GM12891 (cell line): ENCODE data around the gene NOTCH1.

Source experiments
- POLR2A ChIP-seq: IDR thresholded peaks from 2 replicates; pipeline ENCODE4 v1.6.1; 2011; ENCODE audit warnings: low read depth, low read length, control low read depth
- POLR2AphosphoS5 ChIP-seq: IDR thresholded peaks from 2 replicates; pipeline ENCODE4 v1.6.1; 2011; ENCODE audit warnings: low read depth, low read length, control low read depth
- SPI1 ChIP-seq: IDR thresholded peaks from 2 replicates; pipeline ENCODE4 v1.6.1; 2011; ENCODE audit warnings: low read depth, low read length, control low read depth

DNA sequence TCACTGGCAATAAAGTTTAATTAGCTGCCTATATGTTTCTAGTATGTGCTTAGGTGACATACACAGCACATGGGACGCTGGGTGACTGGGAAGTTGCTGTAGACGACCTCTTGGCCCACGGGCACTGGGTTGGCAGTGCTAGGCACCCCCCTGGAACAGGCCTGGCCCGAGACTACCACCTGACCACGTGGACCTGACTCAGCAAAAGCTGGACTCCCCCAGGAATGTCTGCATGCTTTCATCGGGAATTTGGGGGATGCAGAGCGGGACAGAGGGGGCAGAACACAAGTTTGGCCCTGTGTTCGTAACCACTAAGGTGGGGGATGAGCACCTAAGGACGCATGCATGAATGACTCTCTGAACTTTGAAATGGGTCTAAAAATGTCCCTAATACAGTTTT, 89.6 kb downstream of the NOTCH1 start:
- TF ChIP-seq POLR2AphosphoS5 (no peak), POLR2A (no peak), SPI1 (no peak)
